ENCODE measurements around the gene ZFR. TPM values are rescaled to one million over a fixed set of nuclear protein-coding genes. Genes with fewer than 3 reads are reported as not detected.

The ZFR gene
- total RNA-seq, 3 donors from 2014 or later = 91.4 to 140 (median 108) TPM

DNA sequence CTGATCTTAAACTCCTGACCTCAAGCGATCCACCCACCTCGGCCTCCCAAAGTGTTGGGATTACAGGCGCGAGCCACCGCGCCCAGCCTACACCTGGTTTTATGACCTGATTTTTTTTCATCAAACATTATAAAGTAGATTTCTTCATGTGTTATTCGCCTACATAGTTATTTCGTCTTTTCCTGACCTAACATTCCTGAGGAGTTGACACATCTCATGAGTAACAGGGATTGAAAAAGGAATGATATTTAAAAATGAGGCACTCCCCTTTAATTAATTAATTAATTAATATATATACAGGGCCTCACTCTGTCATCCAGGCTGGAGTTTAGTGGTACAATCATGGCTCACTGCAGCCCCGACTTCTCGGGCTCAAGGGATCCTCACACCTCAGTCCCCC lies 111.6 kb downstream of the ZFR start:
- H3K9me3 ChIP-seq = no peaks in the 10 kb centered on the region
- no peaks in the 10 kb centered on the region for H3K36me3 ChIP-seq
- H3K4me1 ChIP-seq = peaks cover 0 to 9% of the 10 kb centered on the region in 2 donors
- H3K27me3 ChIP-seq = no peaks in the 10 kb centered on the region
- no peak for TF ChIP-seq POLR2A (IDR thresholded peaks at IDR 0.05)
- TF ChIP-seq, protein P1, sequence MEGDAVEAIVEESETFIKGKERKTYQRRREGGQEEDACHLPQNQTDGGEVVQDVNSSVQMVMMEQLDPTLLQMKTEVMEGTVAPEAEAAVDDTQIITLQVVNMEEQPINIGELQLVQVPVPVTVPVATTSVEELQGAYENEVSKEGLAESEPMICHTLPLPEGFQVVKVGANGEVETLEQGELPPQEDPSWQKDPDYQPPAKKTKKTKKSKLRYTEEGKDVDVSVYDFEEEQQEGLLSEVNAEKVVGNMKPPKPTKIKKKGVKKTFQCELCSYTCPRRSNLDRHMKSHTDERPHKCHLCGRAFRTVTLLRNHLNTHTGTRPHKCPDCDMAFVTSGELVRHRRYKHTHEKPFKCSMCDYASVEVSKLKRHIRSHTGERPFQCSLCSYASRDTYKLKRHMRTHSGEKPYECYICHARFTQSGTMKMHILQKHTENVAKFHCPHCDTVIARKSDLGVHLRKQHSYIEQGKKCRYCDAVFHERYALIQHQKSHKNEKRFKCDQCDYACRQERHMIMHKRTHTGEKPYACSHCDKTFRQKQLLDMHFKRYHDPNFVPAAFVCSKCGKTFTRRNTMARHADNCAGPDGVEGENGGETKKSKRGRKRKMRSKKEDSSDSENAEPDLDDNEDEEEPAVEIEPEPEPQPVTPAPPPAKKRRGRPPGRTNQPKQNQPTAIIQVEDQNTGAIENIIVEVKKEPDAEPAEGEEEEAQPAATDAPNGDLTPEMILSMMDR (IDR thresholded peaks at IDR 0.05) = no peak
- no peak for TF ChIP-seq POLR2AphosphoS5 (IDR thresholded peaks at IDR 0.05)
- no peak for DNase-seq (ENCODE audit: low spot score in 2 of 2)
- peak overlapping the region in 1 of 2 donors; percentile 91 for H3K27ac ChIP-seq
- intact Hi-C loops (cut with DNase I; ENCODE audit: low total_unique reads) = no loop called here
- no peak overlapping the region for H3K4me3 ChIP-seq

DNA sequence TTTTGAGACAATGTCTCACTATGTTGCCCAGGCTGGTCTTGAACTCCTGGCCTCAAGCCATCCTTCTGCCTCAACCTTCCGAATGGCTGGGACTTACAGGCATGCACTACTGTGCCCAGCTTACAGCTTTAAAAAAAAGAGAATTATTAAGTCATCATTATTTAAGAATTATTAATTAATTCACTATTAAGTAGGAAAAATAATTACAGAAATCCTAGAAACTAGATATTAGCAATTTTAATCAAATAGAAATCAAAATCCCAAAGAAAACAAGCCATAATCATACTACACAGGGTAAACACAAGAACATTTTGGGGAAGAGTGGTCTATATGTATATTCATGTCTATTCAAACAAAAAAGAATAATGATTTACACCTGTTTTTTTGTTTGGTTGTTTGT lies 112.2 kb downstream of the ZFR start:
- no peak for TF ChIP-seq POLR2AphosphoS5 (IDR thresholded peaks at IDR 0.05)
- TF ChIP-seq POLR2A (IDR thresholded peaks at IDR 0.05) = no peak
- TF ChIP-seq, protein P1 (IDR thresholded peaks at IDR 0.05) = no peak
- intact Hi-C loops (cut with DNase I; ENCODE audit: low total_unique reads) = no loop called here
- H3K36me3 ChIP-seq = no peaks in the 10 kb centered on the region
- peak overlapping the region; percentile 60 to 91 for H3K27ac ChIP-seq
- no peak for DNase-seq (ENCODE audit: low spot score in 2 of 2)
- H3K27me3 ChIP-seq = no peaks in the 10 kb centered on the region
- peaks cover 0 to 9% of the 10 kb centered on the region in 2 donors for H3K4me1 ChIP-seq
- no peaks in the 10 kb centered on the region for H3K9me3 ChIP-seq
- no peak overlapping the region for H3K4me3 ChIP-seq

DNA sequence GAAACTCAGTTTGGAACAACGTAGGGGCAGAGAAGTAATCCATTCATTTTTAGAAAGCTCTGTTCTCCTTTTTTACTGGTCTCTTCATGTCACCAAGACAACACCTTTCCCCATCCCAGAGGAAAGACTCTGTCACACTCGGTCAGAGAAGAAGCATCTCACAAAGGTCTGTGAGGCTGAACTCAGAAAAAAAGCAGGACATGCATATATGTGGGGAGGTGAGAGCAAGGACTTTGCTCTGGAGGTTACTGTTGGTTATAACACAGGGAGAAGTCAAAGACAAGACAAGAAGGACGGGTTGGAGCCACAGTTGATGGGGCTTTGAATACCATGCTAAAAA lies 112.6 kb downstream of the ZFR start:
- peak overlapping the region; percentile 60 to 91 for H3K27ac ChIP-seq
- intact Hi-C loops (cut with DNase I; ENCODE audit: low total_unique reads) = no loop called here

DNA sequence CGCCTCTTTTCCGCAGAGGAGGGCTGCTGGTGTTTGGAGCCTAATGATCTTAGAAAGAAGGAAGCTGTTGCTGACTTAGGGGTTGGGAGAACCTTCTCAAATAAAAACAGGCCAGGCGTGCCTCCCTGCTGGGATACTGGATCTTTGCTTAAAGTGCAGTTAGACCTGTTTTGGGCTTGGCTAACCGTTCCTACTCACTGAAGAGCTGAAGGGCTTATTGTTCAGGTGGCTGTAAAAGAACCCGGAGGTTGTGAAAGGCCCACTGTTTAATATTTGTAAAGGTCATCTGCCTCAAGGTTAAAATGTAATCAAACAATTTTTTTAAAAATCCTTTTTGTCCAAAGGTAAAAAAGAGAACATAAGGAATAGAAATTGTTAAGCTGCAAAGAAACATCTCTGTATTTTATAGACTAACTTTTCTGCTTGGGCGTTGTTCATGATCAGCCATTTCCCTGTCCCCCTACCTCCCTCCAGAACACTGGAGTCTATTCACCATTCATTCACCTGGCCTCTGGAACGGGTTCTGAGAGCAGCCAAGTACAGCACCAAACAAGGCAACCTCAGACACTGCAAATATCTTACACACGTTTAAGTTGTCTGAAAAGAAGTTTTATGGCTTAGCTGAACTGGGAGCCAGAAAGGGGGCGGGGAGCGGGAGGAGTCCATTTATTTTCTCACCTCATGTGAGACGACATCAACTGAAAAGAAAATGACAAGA lies 113.2 kb downstream of the ZFR start:
- Histone ChIP-seq H3K27me3 (no peaks in the 10 kb centered on the region), H3K9me3 (no peaks in the 10 kb centered on the region), H3K27ac (peak overlapping the region; percentile 60 to 91), H3K4me1 (peaks cover 0 to 9% of the 10 kb centered on the region in 2 donors), H3K4me3 (peak overlapping the region in 1 of 3 donors; percentile 22), H3K36me3 (no peaks in the 10 kb centered on the region)
- peak in 1 of 2 donors; percentile 83 for DNase-seq (ENCODE audit: low spot score in 2 of 2)
- intact Hi-C loops (cut with DNase I; ENCODE audit: low total_unique reads) = no loop called here
- TF ChIP-seq POLR2AphosphoS5 (IDR thresholded peaks at IDR 0.05) (peak in 2 of 3 donors; percentile 28 to 50), POLR2A (IDR thresholded peaks at IDR 0.05) (no peak)
- TF ChIP-seq, protein P1 (IDR thresholded peaks at IDR 0.05) = no peak

More for the DNA sequence above, 112.6 kb downstream of the ZFR start:
- TF ChIP-seq POLR2A (IDR thresholded peaks at IDR 0.05) (no peak), POLR2AphosphoS5 (IDR thresholded peaks at IDR 0.05) (no peak)
- TF ChIP-seq, protein P1 (IDR thresholded peaks at IDR 0.05) = no peak
- Histone ChIP-seq H3K36me3 (no peaks in the 10 kb centered on the region), H3K27me3 (no peaks in the 10 kb centered on the region), H3K9me3 (no peaks in the 10 kb centered on the region), H3K4me1 (peaks cover 0 to 9% of the 10 kb centered on the region in 2 donors), H3K4me3 (peak overlapping the region in 1 of 3 donors; percentile 22)
- no peak for DNase-seq (ENCODE audit: low spot score in 2 of 2)

DNA sequence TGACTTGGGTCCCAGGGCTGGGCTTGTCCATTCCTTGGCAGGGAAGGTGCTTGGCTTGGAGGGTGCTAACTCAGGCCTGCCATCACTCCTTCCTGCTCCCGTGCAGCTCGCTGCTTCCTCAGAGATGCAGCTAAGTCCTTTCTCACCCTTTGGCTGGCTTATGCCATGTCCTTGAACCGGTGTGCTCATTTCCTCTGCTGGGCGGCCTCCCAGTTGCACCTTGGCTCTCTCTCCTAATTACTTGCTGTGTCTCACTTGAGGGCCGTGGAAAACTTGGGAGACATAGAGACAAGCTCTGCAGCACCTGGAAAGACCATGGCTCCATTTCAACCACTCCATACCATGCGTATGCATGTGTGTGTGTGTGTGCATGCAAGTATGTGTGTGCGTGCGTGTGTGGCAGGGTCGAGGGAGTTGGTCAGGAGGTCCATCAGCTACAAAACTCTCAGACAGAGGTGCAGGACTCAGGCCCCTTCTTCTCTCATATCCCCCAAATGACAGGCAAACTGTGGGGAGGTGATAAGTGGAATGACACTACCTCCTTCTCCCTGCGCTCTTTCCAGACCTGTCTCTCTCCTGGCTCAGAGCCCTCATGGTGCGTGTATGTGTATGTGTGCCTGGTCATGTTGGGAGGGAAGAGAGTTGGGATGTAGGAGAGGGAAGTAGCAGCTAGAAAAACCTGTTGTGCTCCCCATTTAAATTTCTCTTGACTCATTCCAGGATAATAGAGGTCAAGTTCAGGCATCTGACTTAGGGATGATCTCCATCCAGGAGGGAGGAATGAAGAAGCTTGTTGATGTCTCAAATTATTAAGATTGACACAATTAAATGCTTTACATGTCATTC lies 114.2 kb downstream of the ZFR start:
- H3K36me3 ChIP-seq = no peaks in the 10 kb centered on the region
- H3K27me3 ChIP-seq = no peaks in the 10 kb centered on the region
- H3K4me3 ChIP-seq = no peak overlapping the region
- peaks cover 0 to 9% of the 10 kb centered on the region in 2 donors for H3K4me1 ChIP-seq
- TF ChIP-seq, protein P1 (IDR thresholded peaks at IDR 0.05) = no peak
- TF ChIP-seq POLR2AphosphoS5 (IDR thresholded peaks at IDR 0.05) (no peak), POLR2A (IDR thresholded peaks at IDR 0.05) (no peak)
- intact Hi-C loops (cut with DNase I; ENCODE audit: low total_unique reads) = no loop called here
- peak overlapping the region; percentile 60 to 91 for H3K27ac ChIP-seq
- no peaks in the 10 kb centered on the region for H3K9me3 ChIP-seq
- DNase-seq (ENCODE audit: low spot score in 2 of 2) = no peak
